Fibroblast of villous mesenchyme (primary cell): Measurements from ENCODE around the gene ADGRB3. TPM values are rescaled to one million over a fixed set of nuclear protein-coding genes. Genes with fewer than 3 reads are reported as not detected.
"Not testable (repeated sequence)": the region's sequence is repeated elsewhere in the genome, so short reads cannot be mapped to it uniquely, and the experiment has no call there.

Experiments
- DNase-seq: peaks from one replicate; pipeline ENCODE4 v3.0.0-alpha.2; 2010; ENCODE audit warnings: low read depth
- H3K4me3 ChIP-seq: 2 replicates; pipeline ENCODE4 v1.5.1; 2011; ENCODE audit warnings: low read depth, mild to moderate bottlenecking, low read length
- CTCF ChIP-seq: IDR thresholded peaks from 2 replicates; pipeline ENCODE4 v1.5.1; 2012; ENCODE audit warnings: low read depth, mild to moderate bottlenecking, low read length; ENCODE audit not compliant: insufficient read depth
- total RNA-seq: library from RNA; depleted of rRNA; stranded (reverse); fragments of >200 nt; gene quantifications from 2 replicates; pipeline ENCODE4 v1.2.3, GENCODE V29; 2012

Gene ADGRB3
- total RNA-seq, 1 donor = under 0.01 TPM

- no peak overlapping the region for H3K4me3 ChIP-seq
- DNase-seq = no peak
- no peak for TF ChIP-seq CTCF
Observed at GRCh38 chr6:68673255-68673654, 38.2 kb downstream of the ADGRB3 start.

GRCh38 chr6:68675548-68675947 is 40.5 kb downstream of the ADGRB3 start:
- TF ChIP-seq CTCF = no peak
- DNase-seq = no peak
- H3K4me3 ChIP-seq = no peak overlapping the region

- not testable (repeated sequence) for DNase-seq, H3K4me3 ChIP-seq
Observed at GRCh38 chr6:68676094-68676493, 41.0 kb downstream of the ADGRB3 start.

GRCh38 chr6:68677058-68677457 is 42.0 kb downstream of the ADGRB3 start:
- no peak overlapping the region for H3K4me3 ChIP-seq
- no peak for TF ChIP-seq CTCF
- DNase-seq = no peak

GRCh38 chr6:68679399-68679798 is 44.3 kb downstream of the ADGRB3 start:
- DNase-seq = no peak
- no peak overlapping the region for H3K4me3 ChIP-seq
- TF ChIP-seq CTCF = no peak

GRCh38 chr6:68680264-68680663 is 45.2 kb downstream of the ADGRB3 start:
- no peak for TF ChIP-seq CTCF
- DNase-seq = no peak
- H3K4me3 ChIP-seq = no peak overlapping the region

GRCh38 chr6:68689910-68690309 is 54.8 kb downstream of the ADGRB3 start:
- no peak for TF ChIP-seq CTCF
- no peak for DNase-seq
- no peak overlapping the region for H3K4me3 ChIP-seq

- DNase-seq = no peak
- TF ChIP-seq CTCF = no peak
- H3K4me3 ChIP-seq = no peak overlapping the region
Observed at GRCh38 chr6:68691120-68691519, 56.0 kb downstream of the ADGRB3 start.
